ENCODE measurements around the gene CGNL1.

- no peak for TF ChIP-seq POLR2A (IDR thresholded peaks at IDR 0.05)
- no peak for TF ChIP-seq EP300 (IDR thresholded peaks at IDR 0.05)
Observed at GRCh38 chr15:57586661-57587424, 210.5 kb downstream of the CGNL1 start.
